HG03558 (cell line): Measurements from ENCODE around the gene MINDY3.
"Not testable (repeated sequence)": the region's sequence is repeated elsewhere in the genome, so short reads cannot be mapped to it uniquely, and the experiment has no call there.

ENCODE experiments used
- ATAC-seq: cut with Tn5 transposase; IDR thresholded peaks from one replicate; pipeline ENCODE4 v1.9.1; 2021; ENCODE audit warnings: moderate number of reproducible peaks; ENCODE audit not compliant: unreplicated experiment; ENCODE audit errors: extremely low read depth

Gene MINDY3

GRCh38 chr10:15859906-15860691, at the start of gene MINDY3:
TSS of gene MINDY3 (minus strand) at chr10:15860507. CDS start at chr10:15860299, 208 bp downstream.
- ATAC-seq = peak; percentile 84

- ATAC-seq = no peak
These were observed 41.6 kb upstream of the MINDY3 start for GRCh38 chr10:15901889-15902288.

GRCh38 chr10:15898046-15898445, 37.7 kb upstream of the MINDY3 start:
- ATAC-seq = no peak

GRCh38 chr10:15897287-15897686, 37.0 kb upstream of the MINDY3 start:
- no peak for ATAC-seq

- no peak for ATAC-seq
These were observed 36.3 kb upstream of the MINDY3 start for GRCh38 chr10:15896654-15897053.

- ATAC-seq = no peak
These were observed 24.1 kb upstream of the MINDY3 start for GRCh38 chr10:15884447-15884846.

GRCh38 chr10:15881542-15881941, 21.2 kb upstream of the MINDY3 start:
- ATAC-seq = no peak

- ATAC-seq = no peak
These were observed 19.4 kb upstream of the MINDY3 start for GRCh38 chr10:15879663-15880062.

GRCh38 chr10:15879058-15879457, 18.8 kb upstream of the MINDY3 start:
- no peak for ATAC-seq

GRCh38 chr10:15877836-15878576, 17.7 kb upstream of the MINDY3 start:
- no peak for ATAC-seq

- ATAC-seq = not testable (repeated sequence)
These were observed 16.0 kb upstream of the MINDY3 start for GRCh38 chr10:15876274-15876673.

- ATAC-seq = not testable (repeated sequence)
These were observed 12.3 kb upstream of the MINDY3 start for GRCh38 chr10:15872645-15873044.

GRCh38 chr10:15871823-15872222, 11.5 kb upstream of the MINDY3 start:
- ATAC-seq = no peak

- no peak for ATAC-seq
These were observed 9.6 kb upstream of the MINDY3 start for GRCh38 chr10:15869935-15870334.

GRCh38 chr10:15868006-15868405, 7.7 kb upstream of the MINDY3 start:
- no peak for ATAC-seq

GRCh38 chr10:15865304-15865703, 5.0 kb upstream of the MINDY3 start:
- no peak for ATAC-seq

- ATAC-seq = no peak
These were observed 4.1 kb upstream of the MINDY3 start for GRCh38 chr10:15864419-15864818.

- ATAC-seq = no peak
These were observed 3.4 kb upstream of the MINDY3 start for GRCh38 chr10:15863733-15864132.

- ATAC-seq = no peak
These were observed 3.0 kb upstream of the MINDY3 start for GRCh38 chr10:15863323-15863722.

- no peak for ATAC-seq
These were observed 440 bp upstream of the MINDY3 start for GRCh38 chr10:15860692-15861201.

GRCh38 chr10:15859509-15859905, 800 bp downstream of the MINDY3 start:
- peak; percentile 34 for ATAC-seq
